ENCODE measurements around the gene KIAA0319L. TPM values are rescaled to one million over a fixed set of nuclear protein-coding genes. Genes with fewer than 3 reads are reported as not detected.

The KIAA0319L gene
- total and polyA plus RNA-seq, 2 donors from 2014 or later = 30.3 to 73.0 TPM

GRCh38 chr1:35454616-35455015, 102.6 kb downstream of the KIAA0319L start:
- no peak overlapping the region for H3K9ac ChIP-seq (ENCODE audit: low read length in 3 of 3)
- TF ChIP-seq CTCF (IDR thresholded peaks at IDR 0.05; ENCODE audit: borderline replicate concordance, extremely low read depth, insufficient read depth) = no peak
- H3K36me3 ChIP-seq (ENCODE audit: control insufficient read depth in 2 of 3, insufficient read depth in 3 of 3, low read length in 3 of 3) = peaks cover 6 to 25% (median 23%) of the 10 kb centered on the region in 3 donors
- H3K9me3 ChIP-seq (ENCODE audit: control insufficient read depth in 2 of 3, insufficient read depth in 1 of 3, low read length in 3 of 3) = no peaks in the 10 kb centered on the region
- H3K4me3 ChIP-seq (ENCODE audit: low read length in 3 of 3) = no peak overlapping the region
- no peak for DNase-seq
- H3K4me1 ChIP-seq (ENCODE audit: control insufficient read depth in 2 of 3, insufficient read depth in 2 of 3, low read depth in 1 of 3, low read length in 3 of 3) = peaks cover 0 to 16% (median 4%) of the 10 kb centered on the region in 3 donors
- H3K27me3 ChIP-seq (ENCODE audit: control insufficient read depth, insufficient read depth, low read length) = no peaks in the 10 kb centered on the region
- intact Hi-C loops (cut with DNase I) = loop anchor here (5.0 kb wide), 1 partner anchor 108 kb away; no protein-coding TSS in a partner anchor
- H3K27ac ChIP-seq (ENCODE audit: low read depth in 2 of 2, low read length in 2 of 2) = no peak overlapping the region
- no peak for FAIRE-seq

- no peak for TF ChIP-seq CTCF (IDR thresholded peaks at IDR 0.05; ENCODE audit: borderline replicate concordance, extremely low read depth, insufficient read depth)
- no peaks in the 10 kb centered on the region for H3K9me3 ChIP-seq (ENCODE audit: control insufficient read depth in 2 of 3, insufficient read depth in 1 of 3, low read length in 3 of 3)
- H3K36me3 ChIP-seq (ENCODE audit: control insufficient read depth in 2 of 3, insufficient read depth in 3 of 3, low read length in 3 of 3) = peaks cover 6 to 29% (median 27%) of the 10 kb centered on the region in 3 donors
- no peak for FAIRE-seq
- H3K4me1 ChIP-seq (ENCODE audit: control insufficient read depth in 2 of 3, insufficient read depth in 2 of 3, low read depth in 1 of 3, low read length in 3 of 3) = peaks cover 0 to 16% (median 4%) of the 10 kb centered on the region in 3 donors
- H3K27ac ChIP-seq (ENCODE audit: low read depth in 2 of 2, low read length in 2 of 2) = no peak overlapping the region
- intact Hi-C loops (cut with DNase I) = loop anchor here (5.0 kb wide), 1 partner anchor 108 kb away; no protein-coding TSS in a partner anchor
- no peaks in the 10 kb centered on the region for H3K27me3 ChIP-seq (ENCODE audit: control insufficient read depth, insufficient read depth, low read length)
- DNase-seq = no peak
- no peak overlapping the region for H3K9ac ChIP-seq (ENCODE audit: low read length in 3 of 3)
- H3K4me3 ChIP-seq (ENCODE audit: low read length in 3 of 3) = no peak overlapping the region
Observed at GRCh38 chr1:35454176-35454575, 103.0 kb downstream of the KIAA0319L start.

GRCh38 chr1:35453031-35453430, 104.2 kb downstream of the KIAA0319L start:
- H3K4me3 ChIP-seq (ENCODE audit: low read length in 3 of 3) = no peak overlapping the region
- DNase-seq (peak in 2 of 5 donors; percentile 44 to 45), FAIRE-seq (no peak)
- H3K9ac ChIP-seq (ENCODE audit: low read length in 3 of 3) = no peak overlapping the region
- no peaks in the 10 kb centered on the region for H3K27me3 ChIP-seq (ENCODE audit: control insufficient read depth, insufficient read depth, low read length)
- H3K27ac ChIP-seq (ENCODE audit: low read depth in 2 of 2, low read length in 2 of 2) = no peak overlapping the region
- intact Hi-C loops (cut with DNase I) = loop anchor here (5.0 kb wide), 1 partner anchor 109 kb away; no protein-coding TSS in a partner anchor
- peaks cover 0 to 16% (median 4%) of the 10 kb centered on the region in 3 donors for H3K4me1 ChIP-seq (ENCODE audit: control insufficient read depth in 2 of 3, insufficient read depth in 2 of 3, low read depth in 1 of 3, low read length in 3 of 3)
- no peaks in the 10 kb centered on the region for H3K9me3 ChIP-seq (ENCODE audit: control insufficient read depth in 2 of 3, insufficient read depth in 1 of 3, low read length in 3 of 3)
- H3K36me3 ChIP-seq (ENCODE audit: control insufficient read depth in 2 of 3, insufficient read depth in 3 of 3, low read length in 3 of 3) = peaks cover 6 to 34% (median 28%) of the 10 kb centered on the region in 3 donors
- TF ChIP-seq CTCF (IDR thresholded peaks at IDR 0.05; ENCODE audit: borderline replicate concordance, extremely low read depth, insufficient read depth) = no peak

All from kidney (tissue), 14 donors.